ENCODE data around the gene RBPJL.

RBPJL gene

GRCh38 chr20:45339799-45340198, 33.2 kb downstream of the RBPJL start:
- H3K4me2 ChIP-seq (ENCODE audit: low read length): no peak overlapping the region
- peaks cover 91% of the 10 kb centered on the region for H3K4me1 ChIP-seq (ENCODE audit: control insufficient read depth, insufficient read depth, low read length)
- no peaks in the 10 kb centered on the region for H3K9me3 ChIP-seq (replicated peaks; ENCODE audit: low read length)
- no peak overlapping the region for H3K9ac ChIP-seq (ENCODE audit: low read depth, low read length)
- H3K4me3 ChIP-seq (ENCODE audit: low read length): no peak overlapping the region
- no peaks in the 10 kb centered on the region for H3K27me3 ChIP-seq (ENCODE audit: control insufficient read depth, insufficient read depth, low read length)
- H3K36me3 ChIP-seq (ENCODE audit: insufficient read depth, low read length): peaks cover 66% of the 10 kb centered on the region

DNA sequence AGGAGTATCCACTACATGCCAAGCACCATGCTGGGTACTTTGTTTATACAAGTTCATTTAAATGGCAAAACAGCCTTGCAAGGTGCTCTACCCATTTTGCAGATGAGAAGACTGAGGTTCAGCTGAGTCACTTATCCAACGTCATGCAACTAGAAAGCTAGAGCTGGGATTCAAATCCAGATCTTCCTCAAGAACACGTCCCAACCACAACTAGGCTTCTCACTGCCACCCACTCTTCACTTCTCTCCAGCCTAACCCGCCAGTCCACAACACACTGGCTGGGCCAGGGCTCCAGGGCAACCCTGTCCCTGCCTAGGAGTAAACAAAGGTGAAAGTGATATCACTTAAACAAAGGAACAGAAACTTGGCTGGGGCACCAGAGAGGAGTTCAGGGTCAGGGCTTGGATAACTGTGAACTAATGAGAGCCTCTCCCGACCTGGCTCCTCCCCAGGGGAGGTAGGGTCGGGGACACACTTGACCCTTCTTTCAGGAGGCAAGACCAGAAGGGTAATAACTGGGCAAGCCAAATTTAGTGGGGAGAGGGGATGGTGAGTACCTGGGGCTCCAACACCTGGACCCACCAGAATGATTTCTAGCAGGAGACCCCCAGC, 33.7 kb downstream of the RBPJL start:
- no peaks in the 10 kb centered on the region for H3K9me3 ChIP-seq (replicated peaks; ENCODE audit: low read length)
- no peak overlapping the region for H3K9ac ChIP-seq (ENCODE audit: low read depth, low read length)
- H3K27me3 ChIP-seq (ENCODE audit: control insufficient read depth, insufficient read depth, low read length): no peaks in the 10 kb centered on the region
- no peak overlapping the region for H3K4me3 ChIP-seq (ENCODE audit: low read length)
- peaks cover 63% of the 10 kb centered on the region for H3K36me3 ChIP-seq (ENCODE audit: insufficient read depth, low read length)
- peaks cover 94% of the 10 kb centered on the region for H3K4me1 ChIP-seq (ENCODE audit: control insufficient read depth, insufficient read depth, low read length)
- no peak overlapping the region for H3K4me2 ChIP-seq (ENCODE audit: low read length)

- H3K36me3 ChIP-seq (ENCODE audit: insufficient read depth, low read length): peaks cover 63% of the 10 kb centered on the region
- no peak overlapping the region for H3K9ac ChIP-seq (ENCODE audit: low read depth, low read length)
- H3K4me2 ChIP-seq (ENCODE audit: low read length): no peak overlapping the region
- no peaks in the 10 kb centered on the region for H3K9me3 ChIP-seq (replicated peaks; ENCODE audit: low read length)
- H3K4me1 ChIP-seq (ENCODE audit: control insufficient read depth, insufficient read depth, low read length): peaks cover 94% of the 10 kb centered on the region
- H3K27me3 ChIP-seq (ENCODE audit: control insufficient read depth, insufficient read depth, low read length): no peaks in the 10 kb centered on the region
- no peak overlapping the region for H3K4me3 ChIP-seq (ENCODE audit: low read length)
Observed at GRCh38 chr20:45340951-45341350, 34.3 kb downstream of the RBPJL start.

DNA sequence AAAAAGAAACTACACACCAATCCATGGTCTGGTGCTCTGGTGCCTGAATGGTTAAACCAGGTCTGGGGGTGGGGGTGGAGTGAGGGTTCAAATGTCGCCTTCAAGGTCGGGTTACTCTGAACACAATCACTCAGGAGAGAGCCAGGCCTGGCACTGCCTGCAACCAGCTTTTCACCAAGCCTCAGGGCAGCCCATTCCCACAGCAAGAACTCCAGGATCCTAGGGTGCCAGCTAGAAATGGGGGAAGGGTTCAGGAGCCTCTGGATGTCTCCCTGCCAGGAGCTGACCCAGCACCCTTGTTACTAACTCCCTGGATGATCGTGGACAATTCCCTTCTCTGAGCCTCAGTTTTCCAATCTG, 34.9 kb downstream of the RBPJL start:
- H3K4me3 ChIP-seq (ENCODE audit: low read length): peak overlapping the region; percentile 92
- H3K9me3 ChIP-seq (replicated peaks; ENCODE audit: low read length): no peaks in the 10 kb centered on the region
- peak overlapping the region; percentile 78 for H3K9ac ChIP-seq (ENCODE audit: low read depth, low read length)
- H3K36me3 ChIP-seq (ENCODE audit: insufficient read depth, low read length): peaks cover 67% of the 10 kb centered on the region
- H3K4me2 ChIP-seq (ENCODE audit: low read length): peak overlapping the region; percentile 84
- peaks cover 94% of the 10 kb centered on the region for H3K4me1 ChIP-seq (ENCODE audit: control insufficient read depth, insufficient read depth, low read length)
- H3K27me3 ChIP-seq (ENCODE audit: control insufficient read depth, insufficient read depth, low read length): no peaks in the 10 kb centered on the region

- Histone ChIP-seq H3K9ac (ENCODE audit: low read depth, low read length) (peak overlapping the region; percentile 78), H3K36me3 (ENCODE audit: insufficient read depth, low read length) (peaks cover 67% of the 10 kb centered on the region), H3K4me3 (ENCODE audit: low read length) (peak overlapping the region; percentile 92), H3K4me1 (ENCODE audit: control insufficient read depth, insufficient read depth, low read length) (peaks cover 89% of the 10 kb centered on the region), H3K9me3 (replicated peaks; ENCODE audit: low read length) (no peaks in the 10 kb centered on the region), H3K27me3 (ENCODE audit: control insufficient read depth, insufficient read depth, low read length) (no peaks in the 10 kb centered on the region), H3K4me2 (ENCODE audit: low read length) (peak overlapping the region; percentile 84)
Observed at GRCh38 chr20:45341939-45342854, 35.6 kb downstream of the RBPJL start.

DNA sequence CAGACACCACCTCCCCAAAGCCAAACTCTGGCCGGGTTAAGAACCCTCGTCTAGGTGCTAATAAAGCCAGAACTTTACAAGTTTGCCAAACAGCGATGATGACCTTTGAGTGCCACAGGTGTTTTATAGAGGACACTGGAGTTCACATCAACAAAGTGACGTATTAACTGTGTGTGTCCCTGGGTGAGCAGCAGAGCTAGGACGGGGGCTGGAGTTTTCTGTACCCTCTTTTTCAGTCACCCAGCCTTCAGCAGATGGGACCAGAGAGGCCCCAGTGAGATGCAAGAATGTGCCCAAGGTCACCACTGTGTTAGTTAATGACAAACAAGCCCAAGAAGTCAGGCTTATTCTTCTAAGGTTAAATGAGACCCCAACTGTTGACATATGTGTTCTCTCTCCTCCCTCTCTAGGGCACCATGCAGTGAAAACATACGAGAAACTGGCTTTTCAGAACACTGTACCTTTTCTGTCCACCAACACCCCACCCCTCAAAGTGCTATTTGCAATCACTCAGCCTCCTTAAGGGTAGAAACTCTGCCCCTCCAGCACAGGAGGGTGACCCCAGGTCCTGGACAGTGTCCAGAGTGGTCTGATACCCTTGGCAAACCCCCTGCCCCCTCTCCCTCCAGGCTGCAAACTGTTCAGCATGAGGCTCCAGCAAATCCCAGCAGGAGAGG, 36.4 kb downstream of the RBPJL start:
- H3K27me3 ChIP-seq (ENCODE audit: control insufficient read depth, insufficient read depth, low read length): no peaks in the 10 kb centered on the region
- H3K36me3 ChIP-seq (ENCODE audit: insufficient read depth, low read length): peaks cover 67% of the 10 kb centered on the region
- peak overlapping the region; percentile 84 for H3K4me2 ChIP-seq (ENCODE audit: low read length)
- H3K9ac ChIP-seq (ENCODE audit: low read depth, low read length): peak overlapping the region; percentile 78
- peak overlapping the region; percentile 92 for H3K4me3 ChIP-seq (ENCODE audit: low read length)
- H3K4me1 ChIP-seq (ENCODE audit: control insufficient read depth, insufficient read depth, low read length): peaks cover 82% of the 10 kb centered on the region
- no peaks in the 10 kb centered on the region for H3K9me3 ChIP-seq (replicated peaks; ENCODE audit: low read length)

DNA sequence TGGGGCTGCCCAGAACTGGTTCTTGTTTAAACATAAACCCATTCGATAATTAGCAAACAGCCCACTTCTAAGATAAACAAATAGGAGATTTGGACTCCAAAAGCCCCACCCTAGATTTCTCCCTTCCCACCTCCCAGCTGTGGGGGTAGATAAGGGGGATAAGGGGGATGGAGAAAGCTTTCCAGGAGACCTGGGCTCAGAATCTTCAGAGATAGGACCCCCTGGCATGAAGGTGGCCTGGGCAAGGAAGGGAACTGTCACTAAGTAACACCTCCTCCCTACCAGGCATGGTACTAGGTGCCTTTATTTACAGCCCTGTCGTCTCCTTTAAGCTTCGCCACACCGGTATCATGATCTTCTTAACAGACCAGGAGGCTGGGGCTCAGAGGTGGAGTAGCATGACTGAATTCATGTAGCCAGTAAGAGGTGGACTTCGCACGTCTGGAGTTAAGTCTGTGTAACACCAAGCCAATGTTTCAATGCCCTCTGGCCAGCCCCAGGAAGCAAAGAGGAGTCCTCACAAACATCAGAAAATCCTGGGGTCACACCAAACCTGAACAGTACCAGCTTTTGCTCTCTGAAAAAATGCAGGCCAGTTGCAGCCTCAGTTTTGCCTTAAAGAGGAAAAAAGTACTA, 37.0 kb downstream of the RBPJL start:
- Histone ChIP-seq H3K9me3 (replicated peaks; ENCODE audit: low read length) (no peaks in the 10 kb centered on the region), H3K4me3 (ENCODE audit: low read length) (peak overlapping the region; percentile 92), H3K4me1 (ENCODE audit: control insufficient read depth, insufficient read depth, low read length) (peaks cover 79% of the 10 kb centered on the region), H3K36me3 (ENCODE audit: insufficient read depth, low read length) (peaks cover 61% of the 10 kb centered on the region), H3K27me3 (ENCODE audit: control insufficient read depth, insufficient read depth, low read length) (no peaks in the 10 kb centered on the region), H3K4me2 (ENCODE audit: low read length) (peak overlapping the region; percentile 84), H3K9ac (ENCODE audit: low read depth, low read length) (peak overlapping the region; percentile 78)

DNA sequence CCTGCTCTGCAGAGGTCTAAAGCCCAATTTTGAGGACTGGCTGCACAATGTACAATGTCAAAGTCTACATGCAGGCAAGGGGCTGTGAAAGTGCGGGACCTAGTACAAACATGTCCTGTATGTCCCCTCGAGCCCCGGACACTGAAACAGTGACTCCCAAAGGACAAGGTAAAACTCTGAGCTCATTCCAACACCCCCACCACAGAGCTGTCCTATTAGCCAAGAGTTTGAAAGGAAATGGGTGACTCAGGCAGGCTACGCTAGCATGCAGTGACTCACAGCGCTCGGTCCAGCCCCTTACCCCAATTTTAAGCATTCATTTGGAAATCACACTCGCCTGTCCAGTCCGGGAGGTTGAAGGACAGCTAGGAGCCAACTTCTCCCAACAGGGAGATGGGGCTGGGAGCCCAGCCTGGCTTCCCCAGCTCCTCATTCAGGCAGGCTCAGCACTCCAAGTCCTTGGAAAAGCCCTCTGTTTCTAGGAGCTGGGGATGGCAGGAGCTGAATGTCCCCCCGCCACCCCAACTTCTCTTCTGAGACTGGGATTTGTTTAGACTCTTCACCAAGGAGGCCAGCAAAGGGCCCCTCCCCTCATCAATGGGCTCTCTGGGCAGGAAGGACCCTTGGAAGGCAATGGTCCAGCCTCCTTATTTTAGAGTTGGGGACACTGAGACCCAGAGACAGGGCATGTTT, 37.7 kb downstream of the RBPJL start:
- Histone ChIP-seq H3K27me3 (ENCODE audit: control insufficient read depth, insufficient read depth, low read length) (no peaks in the 10 kb centered on the region), H3K9ac (ENCODE audit: low read depth, low read length) (peak overlapping the region; percentile 97)

GRCh38 chr20:45345104-45345936, 38.7 kb downstream of the RBPJL start:
- Histone ChIP-seq H3K4me2 (ENCODE audit: low read length) (peak overlapping the region; percentile 84), H3K9ac (ENCODE audit: low read depth, low read length) (peak overlapping the region; percentile 97), H3K27me3 (ENCODE audit: control insufficient read depth, insufficient read depth, low read length) (no peaks in the 10 kb centered on the region), H3K36me3 (ENCODE audit: insufficient read depth, low read length) (peaks cover 47% of the 10 kb centered on the region), H3K4me3 (ENCODE audit: low read length) (peak overlapping the region; percentile 92), H3K4me1 (ENCODE audit: control insufficient read depth, insufficient read depth, low read length) (peaks cover 70% of the 10 kb centered on the region), H3K9me3 (replicated peaks; ENCODE audit: low read length) (no peaks in the 10 kb centered on the region)

More for the DNA sequence above, 37.7 kb downstream of the RBPJL start:
- Histone ChIP-seq H3K4me2 (ENCODE audit: low read length) (peak overlapping the region; percentile 84), H3K4me1 (ENCODE audit: control insufficient read depth, insufficient read depth, low read length) (peaks cover 77% of the 10 kb centered on the region), H3K4me3 (ENCODE audit: low read length) (peak overlapping the region; percentile 92), H3K36me3 (ENCODE audit: insufficient read depth, low read length) (peaks cover 55% of the 10 kb centered on the region), H3K9me3 (replicated peaks; ENCODE audit: low read length) (no peaks in the 10 kb centered on the region)

GRCh38 chr20:45346291-45346718, 39.7 kb downstream of the RBPJL start:
- Histone ChIP-seq H3K27me3 (ENCODE audit: control insufficient read depth, insufficient read depth, low read length) (no peaks in the 10 kb centered on the region), H3K4me2 (ENCODE audit: low read length) (peak overlapping the region; percentile 84), H3K9ac (ENCODE audit: low read depth, low read length) (peak overlapping the region; percentile 97), H3K4me3 (ENCODE audit: low read length) (peak overlapping the region; percentile 92), H3K9me3 (replicated peaks; ENCODE audit: low read length) (no peaks in the 10 kb centered on the region), H3K36me3 (ENCODE audit: insufficient read depth, low read length) (peaks cover 37% of the 10 kb centered on the region), H3K4me1 (ENCODE audit: control insufficient read depth, insufficient read depth, low read length) (peaks cover 62% of the 10 kb centered on the region)

Data from skeletal muscle satellite cell (primary cell).